Erythroblast (primary cell): ENCODE measurements around the gene STK17B.

Source experiments
- GATA1 ChIP-seq: IDR thresholded peaks from 2 replicates; pipeline ENCODE4 v1.6.1; 2011; ENCODE audit warnings: low read depth, mild to moderate bottlenecking, control low read depth, low read length, moderate library complexity
- POLR2A ChIP-seq: IDR thresholded peaks from 2 replicates; pipeline ENCODE4 v1.6.1; 2011; ENCODE audit warnings: mild to moderate bottlenecking, low read length

- TF ChIP-seq POLR2A (no peak), GATA1 (no peak)
Observed at GRCh38 chr2:196169516-196169915, 1.9 kb downstream of the STK17B start.
